WTC11 (cell line): ENCODE data around the gene TXNRD2. TPM values are rescaled to one million over a fixed set of nuclear protein-coding genes. Genes with fewer than 3 reads are reported as not detected.

ENCODE experiments used
- ATAC-seq: fragments of 200-7000 bp; cut with Tn5 transposase; 2 replicates; pipeline ENCODE4 v1.10.0; 2021; ENCODE audit warnings: mild to moderate bottlenecking, moderate library complexity
- CTCF ChIA-PET: fragments of 300-600 bp; sonication (Branson Sonifier 250); formaldehyde crosslinking; loops from one replicate; lab custom pipeline; 2021; ENCODE audit warnings: antibody characterized with exemption; lab: Charles Lee
- POLR2A ChIA-PET: fragments of 350-600 bp; sonication (Branson Sonifier 250); formaldehyde crosslinking; loops from one replicate; lab custom pipeline; 2021; ENCODE audit warnings: antibody characterized with exemption; lab: Charles Lee
- DNase-seq: peaks from one replicate; pipeline ENCODE4 v3.0.0; 2021; ENCODE audit warnings: low spot score
- H3K27ac Mint-ChIP-seq: 2 replicates; pipeline ENCODE4 v1.8.0; 2021; ENCODE audit warnings: mixed read lengths
- H3K27me3 Mint-ChIP-seq: 2 replicates; pipeline ENCODE4 v1.8.0; 2021; ENCODE audit warnings: low read depth, mild to moderate bottlenecking, moderate library complexity, mixed read lengths
- H3K36me3 Mint-ChIP-seq: 2 replicates; pipeline ENCODE4 v1.8.0; 2021; ENCODE audit warnings: mixed read lengths
- H3K4me1 Mint-ChIP-seq: 2 replicates; pipeline ENCODE4 v1.8.0; 2022; ENCODE audit warnings: mixed read lengths
- H3K4me3 Mint-ChIP-seq: 2 replicates; pipeline ENCODE4 v1.8.0; 2021; ENCODE audit warnings: mild to moderate bottlenecking, moderate library complexity, mixed read lengths
- H3K9me3 Mint-ChIP-seq: 2 replicates; pipeline ENCODE4 v1.8.0; 2021; ENCODE audit warnings: mixed read lengths
- ATF1 ChIP-seq: sonication (generic); formaldehyde crosslinking; IDR thresholded peaks from 2 replicates; pipeline ENCODE4 v1.8.1; 2023; ENCODE audit warnings: mild to moderate bottlenecking, moderate library complexity, missing genetic modification reagents
- CREM ChIP-seq: sonication (generic); formaldehyde crosslinking; IDR thresholded peaks from 2 replicates; pipeline ENCODE4 v1.8.1; 2022; ENCODE audit warnings: mild to moderate bottlenecking, missing genetic modification reagents, moderate library complexity
- ETV6 ChIP-seq: sonication (generic); formaldehyde crosslinking; IDR thresholded peaks from 2 replicates; pipeline ENCODE4 v1.8.1; 2022; ENCODE audit warnings: mild to moderate bottlenecking, missing genetic modification reagents
- FOXK1 ChIP-seq: sonication (generic); formaldehyde crosslinking; IDR thresholded peaks from 2 replicates; pipeline ENCODE4 v1.8.0; 2022; ENCODE audit warnings: mild to moderate bottlenecking, moderate library complexity, missing genetic modification reagents
- GTF2I ChIP-seq: fragments of 250-450 bp; sonication (Bioruptor Pico); conservative IDR thresholded peaks from 2 replicates; pipeline ENCODE4 v1.4.0; 2021; ENCODE audit warnings: mild to moderate bottlenecking
- IRF2 ChIP-seq: sonication (generic); formaldehyde crosslinking; IDR thresholded peaks from 2 replicates; pipeline ENCODE4 v1.8.0; 2022; ENCODE audit warnings: low read depth, missing genetic modification reagents, borderline replicate concordance
- JUN ChIP-seq: sonication (generic); formaldehyde crosslinking; IDR thresholded peaks from 2 replicates; pipeline ENCODE4 v1.8.0; 2023; ENCODE audit warnings: mild to moderate bottlenecking, missing genetic modification reagents
- NR3C1 ChIP-seq: sonication (generic); formaldehyde crosslinking; conservative IDR thresholded peaks from 2 replicates; pipeline ENCODE4 v1.8.1; 2023; ENCODE audit warnings: low read depth, mild to moderate bottlenecking, missing genetic modification reagents
- SMAD3 ChIP-seq: sonication (generic); formaldehyde crosslinking; IDR thresholded peaks from 2 replicates; pipeline ENCODE4 v1.8.0; 2022; ENCODE audit warnings: missing genetic modification reagents, mild to moderate bottlenecking, borderline replicate concordance
- SMAD4 ChIP-seq: sonication (generic); formaldehyde crosslinking; IDR thresholded peaks from 2 replicates; pipeline ENCODE4 v1.8.0; 2022; ENCODE audit warnings: mild to moderate bottlenecking, missing genetic modification reagents
- SOX15 ChIP-seq: fragments of 250-450 bp; sonication (Bioruptor Pico); IDR thresholded peaks from 2 replicates; pipeline ENCODE4 v1.9.0; 2021; ENCODE audit warnings: mild to moderate bottlenecking
- ZNF263 ChIP-seq: sonication (generic); formaldehyde crosslinking; IDR thresholded peaks from 2 replicates; pipeline ENCODE4 v1.8.1; 2022; ENCODE audit warnings: low read depth, mild to moderate bottlenecking, moderate library complexity, missing genetic modification reagents
- ZNF396 ChIP-seq: fragments of 250-450 bp; sonication (Bioruptor Pico); IDR thresholded peaks from 2 replicates; pipeline ENCODE4 v1.8.0; 2021; ENCODE audit warnings: mild to moderate bottlenecking, moderate library complexity, borderline replicate concordance
- ZNF423 ChIP-seq: fragments of 250-450 bp; sonication (Bioruptor Pico); IDR thresholded peaks from 2 replicates; pipeline ENCODE4 v2.1.2; 2022; ENCODE audit warnings: mild to moderate bottlenecking, moderate library complexity
- total RNA-seq: library from RNA; stranded (reverse); gene quantifications from 3 replicates; pipeline ENCODE4 v1.2.3, GENCODE V29; 2021
- TF ChIP-seq, protein P1 (sequence below): sonication (generic); formaldehyde crosslinking; IDR thresholded peaks from 2 replicates; pipeline ENCODE4 v1.8.1; 2023; ENCODE audit warnings: mild to moderate bottlenecking, missing genetic modification reagents
- TF ChIP-seq, protein P2 (sequence below): sonication (generic); formaldehyde crosslinking; IDR thresholded peaks from 2 replicates; pipeline ENCODE4 v1.8.1; 2022; ENCODE audit warnings: mild to moderate bottlenecking, missing genetic modification reagents, moderate library complexity, borderline replicate concordance
- TF ChIP-seq, protein P3 (sequence below): sonication (generic); formaldehyde crosslinking; IDR thresholded peaks from 2 replicates; pipeline ENCODE4 v1.8.1; 2022; ENCODE audit warnings: low read depth, mild to moderate bottlenecking, moderate library complexity, missing genetic modification reagents, borderline replicate concordance
- TF ChIP-seq, protein P4 (sequence below): fragments of 200-600 bp; IDR thresholded peaks from 2 replicates; pipeline ENCODE4 v1.8.0; 2022; ENCODE audit warnings: antibody characterized with exemption
- TF ChIP-seq, protein P5 (sequence below): sonication (generic); formaldehyde crosslinking; IDR thresholded peaks from 2 replicates; pipeline ENCODE4 v1.8.0; 2022; ENCODE audit warnings: missing genetic modification reagents
- TF ChIP-seq, protein P6 (sequence below): sonication (generic); formaldehyde crosslinking; IDR thresholded peaks from 2 replicates; pipeline ENCODE4 v1.8.1; 2023; ENCODE audit warnings: mild to moderate bottlenecking, missing genetic modification reagents, moderate library complexity
- TF ChIP-seq, protein P7 (sequence below): fragments of 250-450 bp; sonication (Bioruptor Pico); IDR thresholded peaks from 2 replicates; pipeline ENCODE4 v1.9.0; 2021; ENCODE audit warnings: moderate library complexity, mild to moderate bottlenecking, inconsistent platforms, borderline replicate concordance

TXNRD2 gene
- total RNA-seq, 1 experiment from 2014 or later = 15.9 TPM

DNA sequence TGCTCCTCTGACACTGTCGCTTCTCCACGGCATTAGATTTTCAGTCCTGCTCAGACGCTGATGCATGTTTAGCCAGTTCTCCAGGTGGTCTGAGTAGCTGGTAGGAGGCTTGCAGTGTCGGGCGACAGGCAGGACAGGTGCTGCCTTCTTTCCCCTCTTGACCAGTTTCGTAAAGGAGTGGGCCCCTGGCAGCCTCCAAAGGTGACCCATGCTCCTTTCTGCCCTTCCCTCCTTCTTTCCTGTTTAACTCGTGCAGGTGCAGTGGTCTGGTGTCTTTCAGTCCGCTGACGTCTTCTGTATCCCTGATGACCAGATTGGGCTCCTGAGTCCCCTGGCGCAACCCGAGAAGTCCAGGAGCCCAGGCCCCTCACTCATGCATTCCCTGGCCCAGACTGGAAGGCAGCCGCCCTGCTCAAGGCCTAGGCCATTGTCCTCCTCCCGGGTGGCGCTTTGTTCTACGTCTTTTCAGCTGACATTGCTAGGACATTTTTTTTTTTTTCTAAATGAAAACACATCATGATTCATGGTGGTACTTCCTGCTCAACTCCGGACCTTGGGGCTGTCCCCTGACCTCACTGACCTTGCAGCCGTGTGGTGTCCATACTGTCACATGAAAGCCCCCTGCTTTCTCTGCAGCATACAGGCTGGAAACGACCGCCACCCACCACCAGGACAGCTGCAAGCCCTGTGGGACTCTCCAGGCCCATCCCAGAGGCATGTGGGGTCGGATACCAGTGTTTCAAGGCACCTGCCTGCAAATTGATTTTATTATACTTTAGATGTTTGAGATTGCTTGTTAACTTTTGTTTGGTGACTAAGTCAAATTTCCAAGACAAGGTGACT, 25.5 kb upstream of the TXNRD2 start:
- POLR2A ChIA-PET = interaction anchor here (1.5 kb wide), 1 partner anchor 19 kb away, joined by 3 read pairs; no protein-coding TSS in a partner anchor
- no peak for ATAC-seq
- no peaks in the 10 kb centered on the region for H3K9me3 Mint-ChIP-seq

DNA sequence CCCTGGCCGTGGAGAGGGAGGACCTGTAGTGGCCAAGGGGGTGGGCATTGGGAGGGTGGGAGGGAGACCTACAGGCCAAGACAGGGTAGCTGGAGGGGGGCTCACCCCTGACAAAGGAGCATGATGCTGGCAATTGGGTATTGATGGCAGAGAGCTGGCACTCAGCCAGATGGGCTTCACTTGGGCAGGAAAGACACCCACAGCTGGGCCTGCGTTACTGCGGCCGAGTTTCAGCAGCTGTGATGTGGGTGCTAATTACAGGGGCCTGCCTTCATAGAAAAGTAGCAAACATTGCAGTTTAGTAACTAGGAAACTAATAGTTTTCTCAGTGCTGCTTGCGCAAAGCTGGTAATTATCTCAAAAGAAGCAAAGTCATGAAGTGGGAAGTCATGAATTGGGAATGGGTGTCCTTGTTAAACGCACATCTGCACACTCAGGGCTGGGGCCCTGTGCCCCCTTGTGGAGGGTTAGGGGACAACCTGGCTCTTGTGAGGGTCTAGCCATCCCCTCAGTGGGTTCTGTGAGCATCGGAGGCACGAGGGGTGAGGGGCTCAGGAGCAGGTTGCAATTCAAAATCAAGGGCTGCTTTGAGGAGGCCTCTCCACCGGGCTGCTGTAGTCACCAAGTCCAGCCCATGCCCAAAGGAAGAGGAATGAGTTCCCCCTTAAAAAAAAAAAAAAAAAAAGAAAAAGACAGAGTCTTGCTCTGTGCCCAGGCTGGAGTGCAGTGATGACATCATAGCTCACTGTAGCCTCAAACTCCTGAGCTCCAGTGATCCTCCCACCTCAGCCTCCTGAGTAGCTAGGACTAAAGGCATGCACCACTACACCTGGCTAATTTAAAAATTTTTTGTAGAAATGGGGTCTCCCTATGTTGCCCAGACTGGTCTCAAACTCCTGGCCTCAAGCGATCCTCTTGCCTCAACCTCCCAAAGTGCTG, 24.4 kb upstream of the TXNRD2 start:
- CTCF ChIA-PET = interaction anchor here (0.5 to 2.6 kb wide), 17 partner anchors 9 to 1043 kb away, joined by 3 to 13 read pairs (median 4); partner anchors contain the start of genes TANGO2 and TRMT2A
- TF ChIP-seq, protein P1, sequence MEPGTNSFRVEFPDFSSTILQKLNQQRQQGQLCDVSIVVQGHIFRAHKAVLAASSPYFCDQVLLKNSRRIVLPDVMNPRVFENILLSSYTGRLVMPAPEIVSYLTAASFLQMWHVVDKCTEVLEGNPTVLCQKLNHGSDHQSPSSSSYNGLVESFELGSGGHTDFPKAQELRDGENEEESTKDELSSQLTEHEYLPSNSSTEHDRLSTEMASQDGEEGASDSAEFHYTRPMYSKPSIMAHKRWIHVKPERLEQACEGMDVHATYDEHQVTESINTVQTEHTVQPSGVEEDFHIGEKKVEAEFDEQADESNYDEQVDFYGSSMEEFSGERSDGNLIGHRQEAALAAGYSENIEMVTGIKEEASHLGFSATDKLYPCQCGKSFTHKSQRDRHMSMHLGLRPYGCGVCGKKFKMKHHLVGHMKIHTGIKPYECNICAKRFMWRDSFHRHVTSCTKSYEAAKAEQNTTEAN = no peak
- TF ChIP-seq NR3C1 (CRISPR knock-in tag) (no peak), ETV6 (no peak), GTF2I (no peak), FOXK1 (CRISPR knock-in tag) (no peak)
- TF ChIP-seq, protein P2, sequence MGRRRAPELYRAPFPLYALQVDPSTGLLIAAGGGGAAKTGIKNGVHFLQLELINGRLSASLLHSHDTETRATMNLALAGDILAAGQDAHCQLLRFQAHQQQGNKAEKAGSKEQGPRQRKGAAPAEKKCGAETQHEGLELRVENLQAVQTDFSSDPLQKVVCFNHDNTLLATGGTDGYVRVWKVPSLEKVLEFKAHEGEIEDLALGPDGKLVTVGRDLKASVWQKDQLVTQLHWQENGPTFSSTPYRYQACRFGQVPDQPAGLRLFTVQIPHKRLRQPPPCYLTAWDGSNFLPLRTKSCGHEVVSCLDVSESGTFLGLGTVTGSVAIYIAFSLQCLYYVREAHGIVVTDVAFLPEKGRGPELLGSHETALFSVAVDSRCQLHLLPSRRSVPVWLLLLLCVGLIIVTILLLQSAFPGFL (CRISPR knock-in tag) = no peak
- TF ChIP-seq, protein P3, sequence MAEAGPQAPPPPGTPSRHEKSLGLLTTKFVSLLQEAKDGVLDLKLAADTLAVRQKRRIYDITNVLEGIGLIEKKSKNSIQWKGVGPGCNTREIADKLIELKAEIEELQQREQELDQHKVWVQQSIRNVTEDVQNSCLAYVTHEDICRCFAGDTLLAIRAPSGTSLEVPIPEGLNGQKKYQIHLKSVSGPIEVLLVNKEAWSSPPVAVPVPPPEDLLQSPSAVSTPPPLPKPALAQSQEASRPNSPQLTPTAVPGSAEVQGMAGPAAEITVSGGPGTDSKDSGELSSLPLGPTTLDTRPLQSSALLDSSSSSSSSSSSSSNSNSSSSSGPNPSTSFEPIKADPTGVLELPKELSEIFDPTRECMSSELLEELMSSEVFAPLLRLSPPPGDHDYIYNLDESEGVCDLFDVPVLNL = no peak
- TF ChIP-seq, protein P4, sequence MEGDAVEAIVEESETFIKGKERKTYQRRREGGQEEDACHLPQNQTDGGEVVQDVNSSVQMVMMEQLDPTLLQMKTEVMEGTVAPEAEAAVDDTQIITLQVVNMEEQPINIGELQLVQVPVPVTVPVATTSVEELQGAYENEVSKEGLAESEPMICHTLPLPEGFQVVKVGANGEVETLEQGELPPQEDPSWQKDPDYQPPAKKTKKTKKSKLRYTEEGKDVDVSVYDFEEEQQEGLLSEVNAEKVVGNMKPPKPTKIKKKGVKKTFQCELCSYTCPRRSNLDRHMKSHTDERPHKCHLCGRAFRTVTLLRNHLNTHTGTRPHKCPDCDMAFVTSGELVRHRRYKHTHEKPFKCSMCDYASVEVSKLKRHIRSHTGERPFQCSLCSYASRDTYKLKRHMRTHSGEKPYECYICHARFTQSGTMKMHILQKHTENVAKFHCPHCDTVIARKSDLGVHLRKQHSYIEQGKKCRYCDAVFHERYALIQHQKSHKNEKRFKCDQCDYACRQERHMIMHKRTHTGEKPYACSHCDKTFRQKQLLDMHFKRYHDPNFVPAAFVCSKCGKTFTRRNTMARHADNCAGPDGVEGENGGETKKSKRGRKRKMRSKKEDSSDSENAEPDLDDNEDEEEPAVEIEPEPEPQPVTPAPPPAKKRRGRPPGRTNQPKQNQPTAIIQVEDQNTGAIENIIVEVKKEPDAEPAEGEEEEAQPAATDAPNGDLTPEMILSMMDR = peak; percentile 51; the same call in 1 of the 2 replicates
- TF ChIP-seq, all 79 proteins: peak for 1
- H3K36me3 Mint-ChIP-seq = peaks cover 5% of the 10 kb centered on the region; the same call in 1 of the 2 replicates
- peaks cover 22% of the 10 kb centered on the region for H3K4me1 Mint-ChIP-seq
- H3K27me3 Mint-ChIP-seq = no peaks in the 10 kb centered on the region; the same call in 1 of the 2 replicates
- no peak overlapping the region for H3K4me3 Mint-ChIP-seq
- peak; percentile 68 for DNase-seq
- no peak overlapping the region for H3K27ac Mint-ChIP-seq
- POLR2A ChIA-PET = interaction anchor here (1.5 kb wide), 1 partner anchor 20 kb away, joined by 3 read pairs; no protein-coding TSS in a partner anchor
- H3K9me3 Mint-ChIP-seq = no peaks in the 10 kb centered on the region
- ATAC-seq = peak; percentile 25

More for the DNA sequence above, 25.5 kb upstream of the TXNRD2 start:
- peaks cover 8% of the 10 kb centered on the region for H3K36me3 Mint-ChIP-seq
- no peak for DNase-seq
- CTCF ChIA-PET = interaction anchor here (0.6 to 2.6 kb wide), 12 partner anchors 8 to 1044 kb away, joined by 3 to 13 read pairs (median 4); partner anchors contain the start of genes TANGO2 and TRMT2A
- TF ChIP-seq CREM = no peak
- no peak for TF ChIP-seq ZNF423 (CRISPR knock-in tag)
- no peak for TF ChIP-seq IRF2 (CRISPR knock-in tag)
- TF ChIP-seq, protein P5, sequence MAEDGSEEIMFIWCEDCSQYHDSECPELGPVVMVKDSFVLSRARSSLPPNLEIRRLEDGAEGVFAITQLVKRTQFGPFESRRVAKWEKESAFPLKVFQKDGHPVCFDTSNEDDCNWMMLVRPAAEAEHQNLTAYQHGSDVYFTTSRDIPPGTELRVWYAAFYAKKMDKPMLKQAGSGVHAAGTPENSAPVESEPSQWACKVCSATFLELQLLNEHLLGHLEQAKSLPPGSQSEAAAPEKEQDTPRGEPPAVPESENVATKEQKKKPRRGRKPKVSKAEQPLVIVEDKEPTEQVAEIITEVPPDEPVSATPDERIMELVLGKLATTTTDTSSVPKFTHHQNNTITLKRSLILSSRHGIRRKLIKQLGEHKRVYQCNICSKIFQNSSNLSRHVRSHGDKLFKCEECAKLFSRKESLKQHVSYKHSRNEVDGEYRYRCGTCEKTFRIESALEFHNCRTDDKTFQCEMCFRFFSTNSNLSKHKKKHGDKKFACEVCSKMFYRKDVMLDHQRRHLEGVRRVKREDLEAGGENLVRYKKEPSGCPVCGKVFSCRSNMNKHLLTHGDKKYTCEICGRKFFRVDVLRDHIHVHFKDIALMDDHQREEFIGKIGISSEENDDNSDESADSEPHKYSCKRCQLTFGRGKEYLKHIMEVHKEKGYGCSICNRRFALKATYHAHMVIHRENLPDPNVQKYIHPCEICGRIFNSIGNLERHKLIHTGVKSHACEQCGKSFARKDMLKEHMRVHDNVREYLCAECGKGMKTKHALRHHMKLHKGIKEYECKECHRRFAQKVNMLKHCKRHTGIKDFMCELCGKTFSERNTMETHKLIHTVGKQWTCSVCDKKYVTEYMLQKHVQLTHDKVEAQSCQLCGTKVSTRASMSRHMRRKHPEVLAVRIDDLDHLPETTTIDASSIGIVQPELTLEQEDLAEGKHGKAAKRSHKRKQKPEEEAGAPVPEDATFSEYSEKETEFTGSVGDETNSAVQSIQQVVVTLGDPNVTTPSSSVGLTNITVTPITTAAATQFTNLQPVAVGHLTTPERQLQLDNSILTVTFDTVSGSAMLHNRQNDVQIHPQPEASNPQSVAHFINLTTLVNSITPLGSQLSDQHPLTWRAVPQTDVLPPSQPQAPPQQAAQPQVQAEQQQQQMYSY (CRISPR knock-in tag) = no peak
- no peak for TF ChIP-seq SOX15 (CRISPR knock-in tag)
- TF ChIP-seq, protein P6, sequence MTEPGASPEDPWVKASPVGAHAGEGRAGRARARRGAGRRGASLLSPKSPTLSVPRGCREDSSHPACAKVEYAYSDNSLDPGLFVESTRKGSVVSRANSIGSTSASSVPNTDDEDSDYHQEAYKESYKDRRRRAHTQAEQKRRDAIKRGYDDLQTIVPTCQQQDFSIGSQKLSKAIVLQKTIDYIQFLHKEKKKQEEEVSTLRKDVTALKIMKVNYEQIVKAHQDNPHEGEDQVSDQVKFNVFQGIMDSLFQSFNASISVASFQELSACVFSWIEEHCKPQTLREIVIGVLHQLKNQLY (CRISPR knock-in tag) = no peak
- TF ChIP-seq ZNF396 (CRISPR knock-in tag) = no peak
- TF ChIP-seq, protein P7, sequence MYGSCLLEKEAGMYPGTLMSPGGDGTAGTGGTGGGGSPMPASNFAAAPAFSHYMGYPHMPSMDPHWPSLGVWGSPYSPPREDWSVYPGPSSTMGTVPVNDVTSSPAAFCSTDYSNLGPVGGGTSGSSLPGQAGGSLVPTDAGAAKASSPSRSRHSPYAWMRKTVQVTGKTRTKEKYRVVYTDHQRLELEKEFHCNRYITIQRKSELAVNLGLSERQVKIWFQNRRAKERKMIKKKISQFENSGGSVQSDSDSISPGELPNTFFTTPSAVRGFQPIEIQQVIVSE (CRISPR knock-in tag) = no peak
- no peak for TF ChIP-seq JUN
- no peak for TF ChIP-seq SMAD4
- TF ChIP-seq ZNF263 (CRISPR knock-in tag) = no peak
- TF ChIP-seq SMAD3 = no peak
- TF ChIP-seq, protein P2 (CRISPR knock-in tag) = no peak
- TF ChIP-seq ATF1 (CRISPR knock-in tag) = no peak
- TF ChIP-seq, all 79 proteins: peak for 0
- H3K4me1 Mint-ChIP-seq = peaks cover 20% of the 10 kb centered on the region
- peak overlapping the region; percentile 75 for H3K27ac Mint-ChIP-seq
- no peak overlapping the region for H3K4me3 Mint-ChIP-seq
- H3K27me3 Mint-ChIP-seq = no peaks in the 10 kb centered on the region; the same call in 1 of the 2 replicates
